H9 (cell line): Measurements from ENCODE around the gene IGF2R. TPM values are rescaled to one million over a fixed set of nuclear protein-coding genes. Genes with fewer than 3 reads are reported as not detected.

ENCODE experiments used
- DNase-seq: peaks from one replicate; pipeline ENCODE4 v3.0.0-alpha.2; 2017
- H2AFZ ChIP-seq: one replicate; pipeline ENCODE4 v1.6.1; 2013; ENCODE audit warnings: mild to moderate bottlenecking, low read length, control low read depth, moderate library complexity
- H2AK5ac ChIP-seq: 2 replicates; pipeline ENCODE4 v1.6.1; 2013; ENCODE audit warnings: low read length, control low read depth, mixed read lengths; ENCODE audit not compliant: insufficient read length
- H2BK120ac ChIP-seq: one replicate; pipeline ENCODE4 v1.6.1; 2013; ENCODE audit warnings: low read depth, mild to moderate bottlenecking, low read length, control low read depth, inconsistent platforms; ENCODE audit not compliant: poor library complexity, severe bottlenecking
- H2BK12ac ChIP-seq: 2 replicates; pipeline ENCODE4 v1.6.1; 2013; ENCODE audit warnings: low read length, control low read depth, mixed read lengths, low read depth; ENCODE audit not compliant: insufficient read length
- H2BK15ac ChIP-seq: 2 replicates; pipeline ENCODE4 v1.6.1; 2013; ENCODE audit warnings: low read depth, low read length, control low read depth
- H2BK20ac ChIP-seq: one replicate; pipeline ENCODE4 v1.6.1; 2013; ENCODE audit warnings: low read depth, mild to moderate bottlenecking, low read length, control low read depth, inconsistent platforms; ENCODE audit not compliant: poor library complexity, severe bottlenecking
- H2BK5ac ChIP-seq: 2 replicates; pipeline ENCODE4 v1.6.1; 2013; ENCODE audit warnings: low read length, control low read depth, mixed read lengths; ENCODE audit not compliant: insufficient read length
- H3K14ac ChIP-seq: 2 replicates; pipeline ENCODE4 v1.6.1; 2013; ENCODE audit warnings: low read length, control low read depth; ENCODE audit not compliant: insufficient read depth
- H3K18ac ChIP-seq: 2 replicates; pipeline ENCODE4 v1.6.1; 2013; ENCODE audit warnings: low read depth, mild to moderate bottlenecking, mixed read lengths, low read length, control low read depth; ENCODE audit not compliant: insufficient read length
- H3K23ac ChIP-seq: 2 replicates; pipeline ENCODE4 v1.6.1; 2013; ENCODE audit warnings: low read length, control low read depth, mixed read lengths, low read depth; ENCODE audit not compliant: insufficient read length
- H3K23me2 ChIP-seq: 2 replicates; pipeline ENCODE4 v1.6.1; 2013; ENCODE audit warnings: low read depth, mild to moderate bottlenecking, mixed read lengths, low read length, control low read depth; ENCODE audit not compliant: insufficient read length, poor library complexity, severe bottlenecking
- H3K27ac ChIP-seq: 2 replicates; pipeline ENCODE4 v1.5.1; 2013; ENCODE audit warnings: low read length, control low read depth, mixed read lengths, low read depth; ENCODE audit not compliant: insufficient read length
- H3K27me3 ChIP-seq: 2 replicates; pipeline ENCODE4 v1.6.1; 2013; ENCODE audit warnings: low read length, control low read depth, inconsistent platforms; ENCODE audit not compliant: insufficient read depth
- H3K4ac ChIP-seq: 2 replicates; pipeline ENCODE4 v1.6.1; 2013; ENCODE audit warnings: low read depth, mild to moderate bottlenecking, control low read depth, inconsistent platforms, low read length, moderate library complexity
- H3K4me1 ChIP-seq: 2 replicates; pipeline ENCODE4 v1.6.1; 2013; ENCODE audit warnings: low read length, control low read depth, inconsistent platforms; ENCODE audit not compliant: insufficient read depth
- H3K4me2 ChIP-seq: 2 replicates; pipeline ENCODE4 v1.6.1; 2013; ENCODE audit warnings: low read length, control low read depth, mixed read lengths; ENCODE audit not compliant: insufficient read length, insufficient read depth
- H3K56ac ChIP-seq: 2 replicates; pipeline ENCODE4 v1.6.1; 2013; ENCODE audit warnings: low read depth, mild to moderate bottlenecking, mixed read lengths, low read length, control low read depth; ENCODE audit not compliant: insufficient read length
- H3K79me1 ChIP-seq: 2 replicates; pipeline ENCODE4 v1.6.1; 2013; ENCODE audit warnings: low read depth, mild to moderate bottlenecking, moderate library complexity, low read length, control low read depth, inconsistent platforms; ENCODE audit not compliant: insufficient read depth, poor library complexity, severe bottlenecking
- H3K79me2 ChIP-seq: 2 replicates; pipeline ENCODE4 v1.6.1; 2013; ENCODE audit warnings: low read length, control low read depth, inconsistent platforms; ENCODE audit not compliant: insufficient read depth
- H3K9ac ChIP-seq: 2 replicates; pipeline ENCODE4 v1.6.1; 2013; ENCODE audit warnings: low read length, control low read depth, mixed read lengths; ENCODE audit not compliant: insufficient read length; ENCODE audit errors: extremely low read depth
- H3K9me3 ChIP-seq: one replicate; pipeline ENCODE4 v1.6.1; 2013; ENCODE audit warnings: low read depth, low read length, inconsistent platforms; ENCODE audit not compliant: control insufficient read depth
- H3T11ph ChIP-seq: one replicate; pipeline ENCODE4 v1.6.1; 2013; ENCODE audit warnings: mild to moderate bottlenecking, low read length, control low read depth, inconsistent platforms
- H4K20me1 ChIP-seq: one replicate; pipeline ENCODE4 v1.6.1; 2013; ENCODE audit not compliant: control insufficient read depth, insufficient read length, insufficient read depth
- H4K5ac ChIP-seq: 2 replicates; pipeline ENCODE4 v1.6.1; 2013; ENCODE audit warnings: low read depth, mild to moderate bottlenecking, mixed read lengths, low read length, control low read depth; ENCODE audit not compliant: insufficient read length
- H4K8ac ChIP-seq: replicated peaks from 2 replicates; pipeline ENCODE4 v1.6.1; 2013; ENCODE audit warnings: low read length, control low read depth, mixed read lengths, low read depth; ENCODE audit not compliant: insufficient read length
- H4K91ac ChIP-seq: 2 replicates; pipeline ENCODE4 v1.6.1; 2013; ENCODE audit warnings: low read depth, mild to moderate bottlenecking, moderate library complexity, mixed read lengths, low read length, control low read depth; ENCODE audit not compliant: insufficient read length
- H3K27ac Mint-ChIP-seq, 3 experiments: 2 replicates in 2 of 3; 3 replicates in 1 of 3; pipeline ENCODE4 v1.8.0; 2020 to 2021; ENCODE audit warnings: mixed read lengths in 3 of 3, mild to moderate bottlenecking in 1 of 3, moderate library complexity in 1 of 3
- H3K27me3 Mint-ChIP-seq: 2 replicates; pipeline ENCODE4 v1.8.0; 2021; ENCODE audit warnings: low read depth, mild to moderate bottlenecking, moderate library complexity, mixed read lengths
- H3K36me3 Mint-ChIP-seq, 3 experiments: 2 replicates in 2 of 3; 3 replicates in 1 of 3; pipeline ENCODE4 v1.8.0; 2020 to 2021; ENCODE audit warnings: low read depth in 3 of 3, mixed read lengths in 3 of 3; ENCODE audit not compliant: insufficient read depth in 1 of 3
- H3K4me1 Mint-ChIP-seq, 2 experiments: 2 replicates each; pipeline ENCODE4 v1.8.0; 2020; ENCODE audit warnings: mixed read lengths in 2 of 2
- H3K4me3 Mint-ChIP-seq, 2 experiments: 2 replicates in 1 of 2; 3 replicates in 1 of 2; pipeline ENCODE4 v1.8.0; 2020 to 2021; ENCODE audit warnings: mild to moderate bottlenecking in 2 of 2, mixed read lengths in 2 of 2, moderate library complexity in 1 of 2
- H3K9me3 Mint-ChIP-seq, 2 experiments: 2 replicates in 1 of 2; 3 replicates in 1 of 2; pipeline ENCODE4 v1.8.0; 2020; ENCODE audit warnings: mild to moderate bottlenecking in 2 of 2, mixed read lengths in 2 of 2, moderate library complexity in 1 of 2
- CTCF ChIP-seq: fragments of 200-600 bp; sonication (generic); conservative IDR thresholded peaks from 3 replicates; pipeline ENCODE4 v1.8.0; 2021; ENCODE audit warnings: antibody characterized with exemption, mild to moderate bottlenecking
- WGBS: extraction: QIAGEN DNeasy Blood & Tissue Kit; methylation state at CpG from one replicate; pipeline ENCODE4 v1.1.7; 2013; ENCODE audit warnings: missing lambda C conversion rate, low lambda C conversion rate, mixed read lengths; ENCODE audit not compliant: insufficient read length; ENCODE audit errors: extremely low coverage; 5-methylcytosine and 5-hydroxymethylcytosine counted together
- total RNA-seq: library from RNA; stranded (reverse); gene quantifications from 2 replicates; pipeline ENCODE4 v1.2.1, GENCODE V29; 2021

IGF2R gene
- total RNA-seq, 1 experiment from 2014 or later: 66.7 TPM

- H3K4me1 Mint-ChIP-seq: no peaks in the 10 kb centered on the region
- Histone ChIP-seq H2AK5ac (no peak overlapping the region), H3K56ac (no peak overlapping the region), H3K79me2 (no peaks in the 10 kb centered on the region), H3K4me2 (no peak overlapping the region), H4K8ac (no peak overlapping the region), H2BK15ac (no peak overlapping the region), H4K5ac (no peak overlapping the region), H2BK12ac (no peak overlapping the region), H3K27ac (no peak overlapping the region), H3K18ac (no peak overlapping the region), H3T11ph (no peak overlapping the region), H3K9ac (no peak overlapping the region), H2BK120ac (no peak overlapping the region), H2AFZ (no peak overlapping the region), H3K23ac (no peak overlapping the region), H3K9me3 (no peaks in the 10 kb centered on the region), H3K14ac (no peak overlapping the region), H4K20me1 (no peaks in the 10 kb centered on the region), H2BK5ac (no peak overlapping the region), H2BK20ac (no peak overlapping the region), H3K79me1 (no peaks in the 10 kb centered on the region), H3K27me3 (no peaks in the 10 kb centered on the region), H4K91ac (no peak overlapping the region), H3K4ac (no peak overlapping the region), H3K4me1 (no peaks in the 10 kb centered on the region), H3K23me2 (no peaks in the 10 kb centered on the region)
- no peak for DNase-seq
- peaks cover 8 to 26% (median 20%) of the 10 kb centered on the region in 3 experiments for H3K36me3 Mint-ChIP-seq
- no peaks in the 10 kb centered on the region for H3K27me3 Mint-ChIP-seq
- no CpG with 5 or more reads among the region's 3 CpGs for WGBS
- peaks cover 0 to 3% of the 10 kb centered on the region in 2 experiments; a peak in 1 of 5 replicates for H3K9me3 Mint-ChIP-seq
- no peak overlapping the region for H3K27ac Mint-ChIP-seq
- no peak overlapping the region for H3K4me3 Mint-ChIP-seq
- no peak for TF ChIP-seq CTCF
These were observed 53.9 kb downstream of the IGF2R start for GRCh38 chr6:160022793-160023192.
